ENCODE measurements around the gene KRT36.

GRCh38 chr17:41457676-41458075, 32.0 kb downstream of the KRT36 start:
- TF ChIP-seq, protein P1, sequence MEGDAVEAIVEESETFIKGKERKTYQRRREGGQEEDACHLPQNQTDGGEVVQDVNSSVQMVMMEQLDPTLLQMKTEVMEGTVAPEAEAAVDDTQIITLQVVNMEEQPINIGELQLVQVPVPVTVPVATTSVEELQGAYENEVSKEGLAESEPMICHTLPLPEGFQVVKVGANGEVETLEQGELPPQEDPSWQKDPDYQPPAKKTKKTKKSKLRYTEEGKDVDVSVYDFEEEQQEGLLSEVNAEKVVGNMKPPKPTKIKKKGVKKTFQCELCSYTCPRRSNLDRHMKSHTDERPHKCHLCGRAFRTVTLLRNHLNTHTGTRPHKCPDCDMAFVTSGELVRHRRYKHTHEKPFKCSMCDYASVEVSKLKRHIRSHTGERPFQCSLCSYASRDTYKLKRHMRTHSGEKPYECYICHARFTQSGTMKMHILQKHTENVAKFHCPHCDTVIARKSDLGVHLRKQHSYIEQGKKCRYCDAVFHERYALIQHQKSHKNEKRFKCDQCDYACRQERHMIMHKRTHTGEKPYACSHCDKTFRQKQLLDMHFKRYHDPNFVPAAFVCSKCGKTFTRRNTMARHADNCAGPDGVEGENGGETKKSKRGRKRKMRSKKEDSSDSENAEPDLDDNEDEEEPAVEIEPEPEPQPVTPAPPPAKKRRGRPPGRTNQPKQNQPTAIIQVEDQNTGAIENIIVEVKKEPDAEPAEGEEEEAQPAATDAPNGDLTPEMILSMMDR (conservative IDR thresholded peaks at IDR 0.05; ENCODE audit: low read depth, low read length), result no peak
- no peak for TF ChIP-seq EZH2phosphoT487 (IDR thresholded peaks at IDR 0.05; ENCODE audit: borderline replicate concordance, low read length)
- TF ChIP-seq EZH2 (IDR thresholded peaks at IDR 0.05; ENCODE audit: low read length, unreplicated experiment), result no peak
